ENCODE results near the gene ZNF595.
"Not testable (repeated sequence)": the region's sequence is repeated elsewhere in the genome, so short reads cannot be mapped to it uniquely, and the experiment has no call there.

ZNF595 gene

DNA sequence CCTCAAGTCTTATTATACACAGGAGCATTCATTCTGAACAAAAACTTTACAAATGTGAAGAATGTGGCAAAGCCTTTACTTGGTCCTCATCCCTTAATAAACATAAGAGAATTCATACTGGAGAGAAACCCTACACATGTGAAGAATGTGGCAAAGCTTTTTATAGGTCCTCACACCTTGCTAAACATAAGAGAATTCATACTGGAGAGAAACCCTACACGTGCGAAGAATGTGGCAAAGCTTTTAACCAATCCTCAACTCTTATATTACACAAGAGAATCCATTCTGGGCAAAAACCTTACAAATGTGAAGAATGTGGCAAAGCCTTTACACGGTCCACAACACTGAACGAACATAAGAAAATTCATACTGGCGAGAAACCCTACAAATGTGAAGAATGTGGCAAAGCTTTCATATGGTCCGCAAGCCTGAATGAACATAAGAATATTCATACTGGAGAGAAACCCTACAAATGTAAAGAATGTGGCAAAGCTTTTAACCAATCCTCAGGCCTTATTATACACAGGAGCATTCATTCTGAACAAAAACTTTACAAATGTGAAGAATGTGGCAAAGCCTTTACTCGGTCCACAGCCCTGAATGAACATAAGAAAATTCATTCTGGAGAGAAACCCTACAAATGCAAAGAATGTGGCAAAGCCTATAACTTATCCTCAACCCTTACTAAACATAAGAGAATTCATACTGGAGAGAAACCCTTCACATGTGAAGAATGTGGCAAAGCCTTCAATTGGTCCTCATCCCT, 33.6 kb downstream of the ZNF595 start:
- not testable (repeated sequence) for DNase-seq

GRCh38 chr4:98386-98785, 45.3 kb downstream of the ZNF595 start:
- no peak for DNase-seq

- DNase-seq = no peak
These were observed 46.7 kb downstream of the ZNF595 start for GRCh38 chr4:99863-100262.

- no peak for DNase-seq
These were observed 53.9 kb downstream of the ZNF595 start for GRCh38 chr4:107083-107443.

- no peak for DNase-seq
These were observed 54.6 kb downstream of the ZNF595 start for GRCh38 chr4:107444-108429.

DNA sequence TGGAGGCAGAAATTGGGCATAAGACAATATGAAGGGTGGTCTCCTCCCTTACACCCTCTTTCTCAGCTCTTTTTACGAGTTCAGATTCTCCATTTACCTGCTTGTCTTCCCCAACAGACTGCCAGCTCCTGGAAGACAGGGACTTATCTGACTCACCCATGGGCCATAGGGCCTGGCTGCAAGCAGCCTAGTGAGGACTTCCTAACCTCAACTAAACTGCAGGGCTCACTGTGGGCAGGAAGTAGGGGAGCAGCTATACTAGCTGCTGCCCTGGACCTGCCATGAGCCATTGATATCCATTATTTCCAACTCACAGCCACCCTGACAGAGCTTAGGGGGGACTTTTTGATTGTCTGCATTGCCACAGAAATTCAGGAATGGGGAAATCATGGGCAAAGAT, 59.6 kb downstream of the ZNF595 start:
- DNase-seq = no peak

DNA sequence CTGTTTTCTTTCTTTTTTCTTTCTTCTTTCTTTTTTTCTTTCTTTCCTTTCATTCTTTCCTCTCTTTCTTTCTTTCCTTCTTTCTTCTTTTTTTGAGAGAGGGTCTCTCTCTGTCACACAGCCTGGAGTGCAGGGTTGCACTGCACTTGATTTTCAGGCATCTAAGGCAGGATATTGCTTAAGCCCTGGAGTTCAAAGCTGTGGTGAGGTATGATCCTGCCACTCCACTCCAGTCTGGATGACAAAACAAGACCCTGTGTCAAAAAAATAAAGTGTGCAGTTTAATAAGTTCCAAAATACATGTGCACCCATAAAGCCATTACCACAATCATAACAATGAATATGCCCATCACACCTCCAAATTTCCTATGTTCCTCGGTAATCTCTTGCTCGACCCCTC, 60.6 kb downstream of the ZNF595 start:
- DNase-seq = no peak

DNA sequence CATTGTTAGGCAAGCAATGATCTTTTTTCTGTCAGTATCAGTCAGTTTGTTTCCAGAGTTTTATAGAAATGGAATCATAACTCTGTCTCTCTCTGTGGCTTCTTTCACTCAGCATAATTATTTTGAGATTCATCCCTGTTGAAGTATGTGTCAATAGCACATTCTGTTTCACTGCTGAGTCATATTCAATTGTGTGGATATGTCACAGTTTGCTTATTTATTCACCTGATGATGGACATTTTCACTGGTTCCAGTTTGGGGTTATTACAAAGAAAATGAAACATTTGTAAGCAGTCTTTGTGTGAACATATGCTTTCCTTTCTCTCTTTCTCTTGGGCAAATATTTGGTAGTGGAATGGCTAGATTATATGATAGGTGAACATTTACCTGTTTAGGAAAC, 61.0 kb downstream of the ZNF595 start:
- DNase-seq = no peak

- no peak for DNase-seq
These were observed 63.4 kb downstream of the ZNF595 start for GRCh38 chr4:116499-116898.

GRCh38 chr4:120616-121015, 67.5 kb downstream of the ZNF595 start:
- no peak for DNase-seq

- no peak for DNase-seq
These were observed 68.4 kb downstream of the ZNF595 start for GRCh38 chr4:121408-122084.

DNA sequence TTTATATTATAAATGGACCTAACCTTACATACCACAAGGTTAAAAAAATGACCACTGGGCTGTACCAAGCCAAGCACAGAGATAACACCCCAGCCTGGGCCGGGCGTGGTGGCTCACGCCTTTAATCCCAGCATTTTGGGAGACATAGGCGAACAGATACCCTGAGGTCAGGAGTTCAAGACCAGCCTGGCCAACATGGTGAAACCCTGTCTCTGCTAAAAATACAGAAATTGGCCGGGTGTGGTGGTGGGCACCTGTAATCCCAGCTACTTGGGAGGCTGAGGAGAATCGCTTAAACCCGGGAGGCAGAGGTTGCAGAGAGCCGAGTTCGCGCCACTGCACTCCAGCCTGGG, 70.8 kb downstream of the ZNF595 start:
- not testable (repeated sequence) for DNase-seq

- DNase-seq = peak; percentile 45 to 58
These were observed 71.4 kb downstream of the ZNF595 start, which contains the start of gene ZNF718 for GRCh38 chr4:124275-125081. Gene ZNF718 (plus strand): TSS chr4:124501. CDS start chr4:124671, 170 bp downstream.

DNA sequence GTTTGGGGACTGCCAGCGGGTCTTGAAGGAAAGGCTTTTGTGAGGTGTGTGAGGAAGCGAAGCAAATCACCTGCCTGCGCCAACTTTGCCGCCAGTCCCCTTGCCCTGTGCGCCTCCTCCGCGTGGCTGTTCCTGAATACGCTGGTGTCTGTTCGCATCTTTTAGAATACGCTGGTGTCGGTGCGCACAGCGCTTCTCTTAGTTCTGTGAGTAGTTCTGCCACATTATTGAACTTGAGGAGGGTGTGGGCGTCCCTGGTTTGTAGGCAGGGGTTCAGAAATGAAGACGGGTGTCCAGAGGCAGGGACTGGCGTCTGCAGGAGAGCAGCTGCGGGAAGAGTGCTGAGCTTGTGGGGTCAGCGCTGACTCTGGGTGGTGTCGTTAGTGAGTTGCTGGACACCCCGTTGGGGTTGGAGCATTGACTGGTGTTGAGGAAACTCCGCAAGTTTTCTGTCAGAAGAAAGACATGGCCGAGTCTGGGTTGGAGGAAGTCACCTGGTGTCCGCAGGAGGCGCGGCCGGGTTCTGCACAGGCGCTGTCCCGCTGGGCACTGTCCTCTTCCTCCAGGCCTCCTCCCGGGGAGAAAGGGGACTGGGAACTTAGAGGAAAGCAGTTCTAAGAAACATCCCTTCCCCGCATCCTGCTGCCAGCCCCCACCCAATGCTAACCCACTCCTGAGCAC, 72.1 kb downstream of the ZNF595 start:
- no peak for DNase-seq

- no peak for DNase-seq
These were observed 72.7 kb downstream of the ZNF595 start for GRCh38 chr4:125833-126232.

DNA sequence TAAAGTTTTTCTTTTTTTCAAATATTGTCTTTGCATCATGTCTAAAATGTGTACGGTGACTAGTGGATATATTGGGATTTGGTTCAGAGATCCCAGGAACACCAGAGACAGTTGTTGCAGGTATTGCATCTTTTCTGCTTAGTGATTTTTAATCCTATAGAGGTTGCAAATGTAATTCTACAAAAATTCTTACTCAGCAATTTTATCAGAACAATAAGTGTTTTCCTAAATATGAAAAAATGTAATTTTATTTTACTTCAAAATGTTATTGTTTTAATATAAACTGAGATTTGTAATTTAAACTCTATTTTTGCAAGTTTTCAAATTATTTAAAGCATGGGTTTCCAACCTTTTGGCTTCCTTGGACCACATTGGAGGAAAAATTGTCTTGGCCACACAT, 79.4 kb downstream of the ZNF595 start:
- no peak for DNase-seq
